HEK293 (cell line): Measurements from ENCODE around the gene PSMD8.

Experiments used
- HIC1 ChIP-seq: fragments of 450-650 bp; formaldehyde crosslinking; IDR thresholded peaks from 2 replicates; pipeline ENCODE4 v1.5.1; 2016; ENCODE audit warnings: missing biosample characterization, missing genetic modification characterization
- RBAK ChIP-seq: fragments of 450-650 bp; formaldehyde crosslinking; IDR thresholded peaks from 2 replicates; pipeline ENCODE4 v1.5.1; 2016; ENCODE audit warnings: missing biosample characterization, missing genetic modification characterization
- SETDB1 ChIP-seq: IDR thresholded peaks from one replicate; pipeline ENCODE4 v1.6.1; 2017; ENCODE audit warnings: mild to moderate bottlenecking, low read length, moderate library complexity, mixed read lengths; ENCODE audit not compliant: insufficient read length
- SP7 ChIP-seq: fragments of 450-650 bp; formaldehyde crosslinking; IDR thresholded peaks from 2 replicates; pipeline ENCODE4 v1.5.1; 2016; ENCODE audit warnings: missing biosample characterization, missing genetic modification characterization
- TCF7L2 ChIP-seq: IDR thresholded peaks from 2 replicates; pipeline ENCODE4 v1.6.1; 2011; ENCODE audit warnings: low read depth, mild to moderate bottlenecking, inconsistent platforms, low read length, moderate library complexity, borderline replicate concordance
- TSHZ1 ChIP-seq: fragments of 450-650 bp; formaldehyde crosslinking; IDR thresholded peaks from 2 replicates; pipeline ENCODE4 v1.5.1; 2016; ENCODE audit warnings: missing biosample characterization, missing genetic modification characterization, borderline replicate concordance
- ZNF133 ChIP-seq: fragments of 450-650 bp; formaldehyde crosslinking; IDR thresholded peaks from 2 replicates; pipeline ENCODE4 v1.5.1; 2016; ENCODE audit warnings: missing biosample characterization, missing genetic modification characterization
- ZNF24 ChIP-seq: fragments of 450-650 bp; formaldehyde crosslinking; IDR thresholded peaks from 2 replicates; pipeline ENCODE4 v1.5.1; 2016; ENCODE audit warnings: missing biosample characterization, missing genetic modification characterization
- ZNF354C ChIP-seq: fragments of 450-650 bp; formaldehyde crosslinking; IDR thresholded peaks from 2 replicates; pipeline ENCODE4 v1.5.1; 2016; ENCODE audit warnings: missing biosample characterization, missing genetic modification characterization, low read depth, borderline replicate concordance
- ZNF416 ChIP-seq: fragments of 450-650 bp; formaldehyde crosslinking; IDR thresholded peaks from 2 replicates; pipeline ENCODE4 v1.5.1; 2016; ENCODE audit warnings: missing biosample characterization, missing genetic modification characterization
- ZNF433 ChIP-seq: fragments of 450-650 bp; formaldehyde crosslinking; IDR thresholded peaks from 2 replicates; pipeline ENCODE4 v1.5.1; 2016; ENCODE audit warnings: missing biosample characterization, missing genetic modification characterization, low read depth
- ZNF548 ChIP-seq: fragments of 450-650 bp; formaldehyde crosslinking; IDR thresholded peaks from 2 replicates; pipeline ENCODE4 v1.5.1; 2016; ENCODE audit warnings: missing biosample characterization, missing genetic modification characterization
- ZNF558 ChIP-seq: fragments of 450-650 bp; formaldehyde crosslinking; IDR thresholded peaks from 2 replicates; pipeline ENCODE4 v1.5.1; 2016; ENCODE audit warnings: missing biosample characterization, missing genetic modification characterization
- ZNF600 ChIP-seq: fragments of 450-650 bp; formaldehyde crosslinking; IDR thresholded peaks from 2 replicates; pipeline ENCODE4 v1.5.1; 2016; ENCODE audit warnings: missing biosample characterization, missing genetic modification characterization
- ZNF624 ChIP-seq: fragments of 450-650 bp; formaldehyde crosslinking; IDR thresholded peaks from 2 replicates; pipeline ENCODE4 v1.5.1; 2017; ENCODE audit warnings: missing biosample characterization, missing genetic modification characterization
- ZNF658 ChIP-seq: fragments of 450-650 bp; formaldehyde crosslinking; IDR thresholded peaks from 2 replicates; pipeline ENCODE4; 2016; ENCODE audit warnings: missing biosample characterization, missing genetic modification characterization
- ZNF664 ChIP-seq: fragments of 450-650 bp; formaldehyde crosslinking; IDR thresholded peaks from 2 replicates; pipeline ENCODE4 v1.5.1; 2016; ENCODE audit warnings: missing biosample characterization, missing genetic modification characterization
- ZNF785 ChIP-seq: fragments of 450-650 bp; formaldehyde crosslinking; IDR thresholded peaks from 2 replicates; pipeline ENCODE4 v1.5.1; 2016; ENCODE audit warnings: missing biosample characterization, missing genetic modification characterization
- ZNF830 ChIP-seq: fragments of 450-650 bp; IDR thresholded peaks from 2 replicates; pipeline ENCODE4 v1.5.0; 2018; ENCODE audit warnings: missing biosample characterization, missing genetic modification characterization, low read depth, mild to moderate bottlenecking, moderate library complexity
- ZSCAN18 ChIP-seq: fragments of 450-650 bp; formaldehyde crosslinking; IDR thresholded peaks from 2 replicates; pipeline ENCODE4 v1.5.1; 2016; ENCODE audit warnings: missing biosample characterization, missing genetic modification characterization
- ZXDB ChIP-seq: fragments of 450-650 bp; formaldehyde crosslinking; IDR thresholded peaks from 2 replicates; pipeline ENCODE4 v1.5.1; 2016; ENCODE audit warnings: missing biosample characterization, missing genetic modification characterization
- TF ChIP-seq, protein P1 (sequence below): fragments of 450-650 bp; formaldehyde crosslinking; IDR thresholded peaks from 2 replicates; pipeline ENCODE4 v1.5.1; 2016; ENCODE audit warnings: missing biosample characterization, missing genetic modification characterization
- TF ChIP-seq, protein P2 (sequence below): fragments of 450-650 bp; formaldehyde crosslinking; IDR thresholded peaks from 2 replicates; pipeline ENCODE4 v1.5.0; 2017; ENCODE audit warnings: missing biosample characterization, missing genetic modification characterization, borderline replicate concordance
- TF ChIP-seq, protein P3 (sequence below): fragments of 450-650 bp; formaldehyde crosslinking; IDR thresholded peaks from 2 replicates; pipeline ENCODE4 v1.5.1; 2016; ENCODE audit warnings: missing biosample characterization, missing genetic modification characterization

The PSMD8 gene

DNA sequence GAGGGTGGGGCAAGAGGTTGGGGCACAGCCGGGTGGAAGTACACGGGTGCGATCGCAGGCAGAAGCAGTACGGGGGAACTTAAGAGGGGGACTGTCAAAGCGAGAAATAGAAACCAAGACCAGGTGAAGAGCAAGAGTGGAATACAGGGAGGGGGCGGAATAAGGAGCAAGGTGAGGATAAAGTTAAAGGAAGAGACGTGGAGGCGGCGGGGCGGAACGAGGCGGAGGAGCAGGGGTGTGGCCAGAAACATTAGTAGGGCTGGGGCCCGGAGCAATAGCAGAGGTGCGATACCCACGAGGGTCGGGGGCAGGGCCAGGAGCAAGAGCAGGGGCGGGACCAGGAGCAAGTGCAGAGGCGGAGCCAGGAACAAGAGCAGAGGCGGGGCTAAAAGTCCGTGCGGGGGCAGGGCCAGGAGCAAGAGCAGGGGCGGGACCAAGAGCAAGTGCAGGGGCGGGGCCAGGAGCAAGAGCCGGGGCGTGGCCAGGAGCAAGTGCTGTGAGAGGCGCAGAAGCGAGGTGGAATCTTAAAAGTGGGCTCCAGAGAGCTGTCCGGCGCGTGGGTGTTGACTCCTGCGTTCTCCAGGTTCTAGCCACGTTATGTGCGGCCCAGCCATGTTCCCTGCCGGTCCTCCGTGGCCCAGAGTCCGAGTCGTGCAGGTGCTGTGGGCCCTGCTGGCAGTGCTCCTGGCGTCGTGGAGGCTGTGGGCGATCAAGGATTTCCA is 37.6 kb upstream of the PSMD8 start (continued):
- TF ChIP-seq, protein P1, sequence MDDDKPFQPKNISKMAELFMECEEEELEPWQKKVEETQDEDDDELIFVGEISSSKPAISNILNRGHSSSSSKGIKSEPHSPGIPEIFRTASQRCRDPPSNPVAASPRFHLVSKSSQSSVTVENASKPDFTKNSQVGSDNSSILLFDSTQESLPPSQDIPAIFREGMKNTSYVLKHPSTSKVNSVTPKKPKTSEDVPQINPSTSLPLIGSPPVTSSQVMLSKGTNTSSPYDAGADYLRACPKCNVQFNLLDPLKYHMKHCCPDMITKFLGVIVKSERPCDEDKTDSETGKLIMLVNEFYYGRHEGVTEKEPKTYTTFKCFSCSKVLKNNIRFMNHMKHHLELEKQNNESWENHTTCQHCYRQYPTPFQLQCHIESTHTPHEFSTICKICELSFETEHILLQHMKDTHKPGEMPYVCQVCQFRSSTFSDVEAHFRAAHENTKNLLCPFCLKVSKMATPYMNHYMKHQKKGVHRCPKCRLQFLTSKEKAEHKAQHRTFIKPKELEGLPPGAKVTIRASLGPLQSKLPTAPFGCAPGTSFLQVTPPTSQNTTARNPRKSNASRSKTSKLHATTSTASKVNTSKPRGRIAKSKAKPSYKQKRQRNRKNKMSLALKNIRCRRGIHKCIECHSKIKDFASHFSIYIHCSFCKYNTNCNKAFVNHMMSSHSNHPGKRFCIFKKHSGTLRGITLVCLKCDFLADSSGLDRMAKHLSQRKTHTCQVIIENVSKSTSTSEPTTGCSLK: no peak
- TF ChIP-seq SETDB1 (no peak), ZNF658 (tag by site-specific recombination) (no peak), ZNF433 (tag by site-specific recombination) (no peak), SP7 (peak; percentile 72), ZNF830 (tag by site-specific recombination) (no peak), ZNF624 (tag by site-specific recombination) (no peak), ZNF558 (no peak; the same call in 1 of the 2 replicates), ZXDB (peak; percentile 100), ZNF785 (tag by site-specific recombination) (peak; percentile 97), ZNF664 (tag by site-specific recombination) (no peak; the same call in 1 of the 2 replicates), ZNF354C (tag by site-specific recombination) (no peak), ZNF416 (peak; percentile 78), ZNF600 (tag by site-specific recombination) (peak; percentile 37), TCF7L2 (no peak), RBAK (tag by site-specific recombination) (peak; percentile 72; the same call in 1 of the 2 replicates), ZSCAN18 (tag by site-specific recombination) (peak; percentile 86; the same call in 1 of the 2 replicates), TSHZ1 (peak; percentile 77; the same call in 1 of the 2 replicates), ZNF548 (tag by site-specific recombination) (peak; percentile 60; the same call in 1 of the 2 replicates), ZNF133 (no peak), HIC1 (tag by site-specific recombination) (peak; percentile 85), ZNF24 (tag by site-specific recombination) (peak; percentile 78; the same call in 1 of the 2 replicates)
- TF ChIP-seq, protein P2, sequence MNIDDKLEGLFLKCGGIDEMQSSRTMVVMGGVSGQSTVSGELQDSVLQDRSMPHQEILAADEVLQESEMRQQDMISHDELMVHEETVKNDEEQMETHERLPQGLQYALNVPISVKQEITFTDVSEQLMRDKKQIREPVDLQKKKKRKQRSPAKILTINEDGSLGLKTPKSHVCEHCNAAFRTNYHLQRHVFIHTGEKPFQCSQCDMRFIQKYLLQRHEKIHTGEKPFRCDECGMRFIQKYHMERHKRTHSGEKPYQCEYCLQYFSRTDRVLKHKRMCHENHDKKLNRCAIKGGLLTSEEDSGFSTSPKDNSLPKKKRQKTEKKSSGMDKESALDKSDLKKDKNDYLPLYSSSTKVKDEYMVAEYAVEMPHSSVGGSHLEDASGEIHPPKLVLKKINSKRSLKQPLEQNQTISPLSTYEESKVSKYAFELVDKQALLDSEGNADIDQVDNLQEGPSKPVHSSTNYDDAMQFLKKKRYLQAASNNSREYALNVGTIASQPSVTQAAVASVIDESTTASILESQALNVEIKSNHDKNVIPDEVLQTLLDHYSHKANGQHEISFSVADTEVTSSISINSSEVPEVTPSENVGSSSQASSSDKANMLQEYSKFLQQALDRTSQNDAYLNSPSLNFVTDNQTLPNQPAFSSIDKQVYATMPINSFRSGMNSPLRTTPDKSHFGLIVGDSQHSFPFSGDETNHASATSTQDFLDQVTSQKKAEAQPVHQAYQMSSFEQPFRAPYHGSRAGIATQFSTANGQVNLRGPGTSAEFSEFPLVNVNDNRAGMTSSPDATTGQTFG (tag by site-specific recombination): no peak
- TF ChIP-seq, protein P3, sequence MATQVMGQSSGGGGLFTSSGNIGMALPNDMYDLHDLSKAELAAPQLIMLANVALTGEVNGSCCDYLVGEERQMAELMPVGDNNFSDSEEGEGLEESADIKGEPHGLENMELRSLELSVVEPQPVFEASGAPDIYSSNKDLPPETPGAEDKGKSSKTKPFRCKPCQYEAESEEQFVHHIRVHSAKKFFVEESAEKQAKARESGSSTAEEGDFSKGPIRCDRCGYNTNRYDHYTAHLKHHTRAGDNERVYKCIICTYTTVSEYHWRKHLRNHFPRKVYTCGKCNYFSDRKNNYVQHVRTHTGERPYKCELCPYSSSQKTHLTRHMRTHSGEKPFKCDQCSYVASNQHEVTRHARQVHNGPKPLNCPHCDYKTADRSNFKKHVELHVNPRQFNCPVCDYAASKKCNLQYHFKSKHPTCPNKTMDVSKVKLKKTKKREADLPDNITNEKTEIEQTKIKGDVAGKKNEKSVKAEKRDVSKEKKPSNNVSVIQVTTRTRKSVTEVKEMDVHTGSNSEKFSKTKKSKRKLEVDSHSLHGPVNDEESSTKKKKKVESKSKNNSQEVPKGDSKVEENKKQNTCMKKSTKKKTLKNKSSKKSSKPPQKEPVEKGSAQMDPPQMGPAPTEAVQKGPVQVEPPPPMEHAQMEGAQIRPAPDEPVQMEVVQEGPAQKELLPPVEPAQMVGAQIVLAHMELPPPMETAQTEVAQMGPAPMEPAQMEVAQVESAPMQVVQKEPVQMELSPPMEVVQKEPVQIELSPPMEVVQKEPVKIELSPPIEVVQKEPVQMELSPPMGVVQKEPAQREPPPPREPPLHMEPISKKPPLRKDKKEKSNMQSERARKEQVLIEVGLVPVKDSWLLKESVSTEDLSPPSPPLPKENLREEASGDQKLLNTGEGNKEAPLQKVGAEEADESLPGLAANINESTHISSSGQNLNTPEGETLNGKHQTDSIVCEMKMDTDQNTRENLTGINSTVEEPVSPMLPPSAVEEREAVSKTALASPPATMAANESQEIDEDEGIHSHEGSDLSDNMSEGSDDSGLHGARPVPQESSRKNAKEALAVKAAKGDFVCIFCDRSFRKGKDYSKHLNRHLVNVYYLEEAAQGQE (tag by site-specific recombination): peak; percentile 92
